IMR-90 (cell line): ENCODE data around the gene MAP1A. TPM values are rescaled to one million over a fixed set of nuclear protein-coding genes. Genes with fewer than 3 reads are reported as not detected.

Source experiments
- ATAC-seq: fragments of 200-7000 bp; cut with Tn5 transposase; 2 replicates; pipeline ENCODE4 v1.9.1; 2020; ENCODE audit warnings: low read depth, mild to moderate bottlenecking, moderate library complexity
- BruUV-seq: library from RNA; stranded (reverse); fragments of 400-500 nt; replicated peaks from 2 replicates; lab custom pipeline; 2021; lab: Mats Ljungman, UMichigan
- CTCF ChIA-PET: fragments of 300-600 bp; formaldehyde crosslinking; extraction: SDS; loops from one replicate; lab custom pipeline; 2021; ENCODE audit warnings: antibody characterized with exemption; lab: Yijun Ruan, JAX
- POLR2A ChIA-PET: fragments of 300-600 bp; sonication (Branson Sonifier 250); formaldehyde crosslinking; loops from one replicate; lab custom pipeline; 2022; ENCODE audit warnings: antibody characterized with exemption; ENCODE audit not compliant: unreplicated experiment; lab: Charles Lee
- DNase-seq: peaks from one replicate; pipeline ENCODE4 v3.0.0; 2013
- H2AFZ ChIP-seq: replicated peaks from 2 replicates; pipeline ENCODE3; 2013; ENCODE audit warnings: low read length, mild to moderate bottlenecking; ENCODE audit not compliant: poor library complexity
- H2AK5ac ChIP-seq: 2 replicates; pipeline ENCODE4 v1.6.1; 2013; ENCODE audit warnings: low read depth, low read length, inconsistent platforms
- H2AK9ac ChIP-seq: replicated peaks from 2 replicates; pipeline ENCODE3; 2013; ENCODE audit warnings: mild to moderate bottlenecking, low read depth, low read length, moderate library complexity; ENCODE audit not compliant: poor library complexity
- H2BK120ac ChIP-seq: 2 replicates; pipeline ENCODE4 v1.6.1; 2013; ENCODE audit warnings: low read depth, low read length, inconsistent platforms
- H2BK15ac ChIP-seq: 3 replicates; pipeline ENCODE4 v1.6.1; 2013; ENCODE audit warnings: low read depth, low read length, inconsistent platforms
- H2BK20ac ChIP-seq: 2 replicates; pipeline ENCODE4 v1.6.1; 2013; ENCODE audit warnings: low read depth, mild to moderate bottlenecking, inconsistent platforms, low read length, moderate library complexity
- H2BK5ac ChIP-seq: 2 replicates; pipeline ENCODE4 v1.6.1; 2013; ENCODE audit warnings: mild to moderate bottlenecking, low read depth, low read length, inconsistent platforms; ENCODE audit not compliant: poor library complexity, severe bottlenecking
- H3K14ac ChIP-seq: replicated peaks from 2 replicates; pipeline ENCODE4 v1.6.1; 2013; ENCODE audit warnings: low read depth, low read length, inconsistent platforms
- H3K18ac ChIP-seq: 2 replicates; pipeline ENCODE4 v1.6.1; 2013; ENCODE audit warnings: low read depth, low read length, control low read depth
- H3K23ac ChIP-seq: 2 replicates; pipeline ENCODE4 v1.6.1; 2013; ENCODE audit warnings: low read depth, low read length, inconsistent platforms
- H3K27ac ChIP-seq: 2 replicates; pipeline ENCODE4 v1.5.1; 2013; ENCODE audit warnings: mild to moderate bottlenecking, control low read depth, low read length; ENCODE audit not compliant: insufficient read depth
- H3K27me3 ChIP-seq: 2 replicates; pipeline ENCODE4 v1.6.1; 2013; ENCODE audit warnings: low read length; ENCODE audit not compliant: control insufficient read depth, insufficient read depth
- H3K36me3 ChIP-seq: 2 replicates; pipeline ENCODE4 v1.6.1; 2013; ENCODE audit warnings: low read length, mixed read lengths; ENCODE audit not compliant: control insufficient read depth, insufficient read depth
- H3K4ac ChIP-seq: 2 replicates; pipeline ENCODE4 v1.6.1; 2013; ENCODE audit warnings: low read depth, low read length, inconsistent platforms
- H3K4me1 ChIP-seq: 2 replicates; pipeline ENCODE4 v1.6.1; 2013; ENCODE audit warnings: low read length, mixed read lengths; ENCODE audit not compliant: control insufficient read depth, insufficient read depth
- H3K4me2 ChIP-seq: 2 replicates; pipeline ENCODE4 v1.6.1; 2013; ENCODE audit warnings: low read depth, mild to moderate bottlenecking, control low read depth, low read length, moderate library complexity
- H3K4me3 ChIP-seq: 2 replicates; pipeline ENCODE4 v1.5.1; 2013; ENCODE audit warnings: low read depth, mild to moderate bottlenecking, control low read depth, low read length, moderate library complexity; ENCODE audit not compliant: insufficient read depth
- H3K56ac ChIP-seq: 2 replicates; pipeline ENCODE4 v1.6.1; 2013; ENCODE audit warnings: low read length, inconsistent platforms; ENCODE audit not compliant: insufficient read depth; ENCODE audit errors: extremely low read depth
- H3K79me1 ChIP-seq, 2 experiments: 2 replicates each; pipeline ENCODE4 v1.6.1; 2013; ENCODE audit warnings: low read length in 2 of 2, inconsistent platforms in 1 of 2, low read depth in 1 of 2
- H3K9ac ChIP-seq: 2 replicates; pipeline ENCODE4 v1.6.1; 2013; ENCODE audit warnings: low read depth, low read length, control low read depth
- H3K9me1 ChIP-seq: 2 replicates; pipeline ENCODE4 v1.6.1; 2013; ENCODE audit warnings: low read length, inconsistent platforms; ENCODE audit not compliant: insufficient read depth
- H3K9me3 ChIP-seq: 2 replicates; pipeline ENCODE4 v1.6.1; 2013; ENCODE audit warnings: low read length; ENCODE audit not compliant: control insufficient read depth, insufficient read depth
- H4K20me1 ChIP-seq: 2 replicates; pipeline ENCODE4 v1.6.1; 2013; ENCODE audit warnings: low read length, inconsistent platforms; ENCODE audit not compliant: insufficient read depth
- H4K5ac ChIP-seq: 2 replicates; pipeline ENCODE4 v1.6.1; 2013; ENCODE audit warnings: mild to moderate bottlenecking, low read depth, low read length, control low read depth
- H4K8ac ChIP-seq, 2 experiments: 2 replicates each; pipeline ENCODE4 v1.6.1; 2013; ENCODE audit warnings: low read depth in 2 of 2, low read length in 2 of 2, control low read depth in 1 of 2, inconsistent platforms in 1 of 2
- H4K91ac ChIP-seq: 2 replicates; pipeline ENCODE4 v1.6.1; 2013; ENCODE audit warnings: low read depth, low read length, inconsistent platforms; ENCODE audit not compliant: insufficient read depth
- BHLHE40 ChIP-seq: fragments of 150-350 bp; IDR thresholded peaks from 2 replicates; pipeline ENCODE4 v1.6.1; 2016; ENCODE audit warnings: mild to moderate bottlenecking, low read depth, low read length
- CEBPB ChIP-seq: IDR thresholded peaks from 2 replicates; pipeline ENCODE4 v1.6.1; 2012; ENCODE audit warnings: low read depth, low read length, improper control_type of control experiment
- CHD1 ChIP-seq: IDR thresholded peaks from 2 replicates; pipeline ENCODE4 v1.6.1; 2012; ENCODE audit warnings: low read depth, low read length, improper control_type of control experiment
- CTCF ChIP-seq: conservative IDR thresholded peaks from 2 replicates; pipeline ENCODE4 v1.5.1; 2012; ENCODE audit warnings: mild to moderate bottlenecking, low read depth, low read length, improper control_type of control experiment
- ELK1 ChIP-seq: fragments of 150-350 bp; IDR thresholded peaks from 2 replicates; pipeline ENCODE4 v1.6.1; 2016; ENCODE audit warnings: low read depth, mild to moderate bottlenecking, low read length, moderate library complexity, borderline replicate concordance
- FOS ChIP-seq: fragments of 150-350 bp; IDR thresholded peaks from 2 replicates; pipeline ENCODE4 v1.6.1; 2016; ENCODE audit warnings: low read depth, low read length
- MAFK ChIP-seq: IDR thresholded peaks from 2 replicates; pipeline ENCODE4 v1.6.1; 2012; ENCODE audit warnings: low read depth, low read length, improper control_type of control experiment
- MAZ ChIP-seq: IDR thresholded peaks from 2 replicates; pipeline ENCODE4 v1.6.1; 2012; ENCODE audit warnings: low read depth, mild to moderate bottlenecking, low read length, improper control_type of control experiment, moderate library complexity, borderline replicate concordance
- MXI1 ChIP-seq: IDR thresholded peaks from 2 replicates; pipeline ENCODE4 v1.6.1; 2012; ENCODE audit warnings: low read depth, mild to moderate bottlenecking, low read length, moderate library complexity, borderline replicate concordance
- NFE2L2 ChIP-seq: fragments of 150-350 bp; IDR thresholded peaks from 2 replicates; pipeline ENCODE4 v1.6.1; 2016; ENCODE audit warnings: low read depth, mild to moderate bottlenecking, low read length
- POLR2A ChIP-seq: IDR thresholded peaks from 2 replicates; pipeline ENCODE4 v1.6.1; 2012; ENCODE audit warnings: mild to moderate bottlenecking, low read depth, low read length
- RAD21 ChIP-seq: IDR thresholded peaks from 2 replicates; pipeline ENCODE4 v1.6.1; 2012; ENCODE audit warnings: low read length, improper control_type of control experiment
- RCOR1 ChIP-seq: IDR thresholded peaks from 2 replicates; pipeline ENCODE4 v1.6.1; 2012; ENCODE audit warnings: mild to moderate bottlenecking, low read length, improper control_type of control experiment; ENCODE audit not compliant: insufficient replicate concordance
- RFX5 ChIP-seq: IDR thresholded peaks from 2 replicates; pipeline ENCODE4 v1.8.0; 2012; ENCODE audit warnings: low read depth, mild to moderate bottlenecking, low read length, moderate library complexity
- SMC3 ChIP-seq: fragments of 150-350 bp; IDR thresholded peaks from 2 replicates; pipeline ENCODE4 v1.6.1; 2016; ENCODE audit warnings: low read depth, mild to moderate bottlenecking, antibody characterized with exemption, low read length, moderate library complexity
- USF2 ChIP-seq: fragments of 150-350 bp; IDR thresholded peaks from 2 replicates; pipeline ENCODE4 v1.6.1; 2017; ENCODE audit warnings: mild to moderate bottlenecking, antibody characterized with exemption, low read length, low read depth
- WGBS, 2 experiments: methylation state at CpG; one replicate each; pipeline versions ENCODE4 v1.1.5 to v1.1.7; 2013; ENCODE audit warnings: missing lambda C conversion rate in 2 of 2; ENCODE audit not compliant: insufficient read length in 1 of 2; ENCODE audit errors: extremely low coverage in 2 of 2; 5-methylcytosine and 5-hydroxymethylcytosine counted together
- dilution Hi-C: fragments of 300-500 bp; cut with HindIII; formaldehyde crosslinking; loops from one replicate; pipeline ENCODE4 v1.14.3; 2018; ENCODE audit warnings: low sequenced_read_pairs; ENCODE audit not compliant: unreplicated experiment
- in situ Hi-C: fragments of 300-500 bp; cut with MboI; formaldehyde crosslinking; loops from 3 replicates; pipeline ENCODE4 v1.14.3; 2019; ENCODE audit warnings: low sequenced_read_pairs, inconsistent platforms, mixed read lengths
- intact Hi-C: fragments of 100-400 bp; cut with micrococcal nuclease; formaldehyde crosslinking; loops from 2 replicates; pipeline ENCODE4 v1.10.0; 2022
- polyA plus RNA-seq, 3 experiments: library from polyadenylated mRNA; depleted of rRNA; stranded (reverse); fragments of >200 nt; gene quantifications; 2 replicates each; pipeline ENCODE4 v1.2.3, GENCODE V29; 2012; ENCODE audit warnings: low replicate concordance in 1 of 3
- total RNA-seq: library from RNA; depleted of rRNA; stranded (reverse); fragments of >200 nt; gene quantifications from 2 replicates; pipeline ENCODE4 v1.2.3, GENCODE V29; 2012

The MAP1A gene
- total and polyA plus RNA-seq, 2 of the 4 experiments (the other 2 are of a cell fraction) = 28.7 to 48.2 TPM

- POLR2A ChIA-PET = no interaction called here
- Histone ChIP-seq H2BK15ac (no peak overlapping the region), H3K4ac (no peak overlapping the region), H3K9me3 (no peaks in the 10 kb centered on the region), H3K14ac (no peak overlapping the region), H4K20me1 (peaks cover 68% of the 10 kb centered on the region), H2AK9ac (no peak overlapping the region), H3K4me3 (no peak overlapping the region), H3K56ac (no peak overlapping the region), H3K27ac (no peak overlapping the region), H2BK120ac (no peak overlapping the region), H2BK5ac (no peak overlapping the region), H3K23ac (no peak overlapping the region), H3K79me1 (peaks cover 29 to 84% of the 10 kb centered on the region in 2 experiments), H3K4me2 (no peak overlapping the region), H4K91ac (no peak overlapping the region), H3K36me3 (peaks cover 65% of the 10 kb centered on the region), H3K4me1 (peaks cover 5% of the 10 kb centered on the region; the same call in 1 of the 2 replicates), H3K9ac (no peak overlapping the region), H2BK20ac (no peak overlapping the region), H4K5ac (no peak overlapping the region), H2AK5ac (no peak overlapping the region), H2AFZ (no peak overlapping the region), H4K8ac (no peak overlapping the region), H3K9me1 (peaks cover 46% of the 10 kb centered on the region), H3K18ac (no peak overlapping the region), H3K27me3 (no peaks in the 10 kb centered on the region)
- DNase-seq = no peak
- in situ Hi-C loops = no loop called here
- no TSS peak for BruUV-seq
- no peak for TF ChIP-seq RCOR1
- TF ChIP-seq MAZ = no peak
- no peak for TF ChIP-seq SMC3
- no peak for TF ChIP-seq CHD1
- TF ChIP-seq RAD21 = no peak
- no peak for TF ChIP-seq RFX5
- no peak for TF ChIP-seq ELK1
- TF ChIP-seq CEBPB = no peak
- TF ChIP-seq FOS = no peak
- TF ChIP-seq MXI1 = no peak
- TF ChIP-seq NFE2L2 = no peak
- no peak for TF ChIP-seq POLR2A
- TF ChIP-seq CTCF = no peak
- TF ChIP-seq MAFK = no peak
- no peak for TF ChIP-seq USF2
- TF ChIP-seq BHLHE40 = no peak
- WGBS, 2 experiments = 100% methylated on average over 3 of the region's 7 CpGs; no CpG with 5 or more reads in 1 of the 2 experiments
- no peak for ATAC-seq
- intact Hi-C loops = no loop called here
- dilution Hi-C loops = no loop called here
- CTCF ChIA-PET = no interaction called here
These were observed 6.2 kb downstream of the MAP1A start for GRCh38 chr15:43523646-43524045.
